Measurements from ENCODE around the gene RAB35. TPM values are rescaled to one million over a fixed set of nuclear protein-coding genes. Genes with fewer than 3 reads are reported as not detected.

The RAB35 gene
- total RNA-seq, 1 experiment from 2014 or later = 57.1 TPM

- CTCF ChIA-PET = no interaction called here
- POLR2A ChIA-PET = no interaction called here
- BruUV-seq (replicated peaks) = no TSS peak
Observed at GRCh38 chr12:120130011-120130410, 13.5 kb upstream of the RAB35 start.

GRCh38 chr12:120126635-120127005, 10.1 kb upstream of the RAB35 start:
- no peak overlapping the region for H3K4me3 ChIP-seq (replicated peaks in 1 of 2; ENCODE audit: low read depth in 1 of 2, low read length in 2 of 2)
- no peaks in the 10 kb centered on the region for H3K9me3 ChIP-seq (ENCODE audit: control insufficient read depth in 1 of 2, insufficient read depth in 1 of 2, low read depth in 1 of 2, low read length in 2 of 2)
- no peaks in the 10 kb centered on the region for H3K79me2 ChIP-seq (ENCODE audit: insufficient read depth, low read length)
- TF ChIP-seq JUND (IDR thresholded peaks at IDR 0.05) (no peak), SIN3A (IDR thresholded peaks at IDR 0.05; ENCODE audit: low read depth) (no peak), ZFX (IDR thresholded peaks at IDR 0.05) (no peak), CTCF (IDR thresholded peaks at IDR 0.05 in 2 of 3, conservative IDR thresholded peaks at IDR 0.05 in 1 of 3; ENCODE audit: borderline replicate concordance in 1 of 3, insufficient read depth in 1 of 3, low read depth in 2 of 3, low read length in 2 of 3) (no peak), EZH2 (IDR thresholded peaks at IDR 0.05) (no peak), SRF (IDR thresholded peaks at IDR 0.05; ENCODE audit: low read depth) (no peak), SP1 (IDR thresholded peaks at IDR 0.05; ENCODE audit: low read depth) (no peak), ELF1 (IDR thresholded peaks at IDR 0.05; ENCODE audit: borderline replicate concordance, low read depth) (no peak), TCF7L2 (IDR thresholded peaks at IDR 0.05; ENCODE audit: borderline replicate concordance, extremely low read depth, insufficient read depth, insufficient read length) (no peak), CBX3 (IDR thresholded peaks at IDR 0.05; ENCODE audit: low read depth) (no peak), MAX (IDR thresholded peaks at IDR 0.05) (no peak)
- POLR2A ChIA-PET = no interaction called here
- no peak overlapping the region for H3K27ac ChIP-seq (ENCODE audit: low read depth, low read length)
- H3K36me3 ChIP-seq (ENCODE audit: control insufficient read depth in 1 of 2, insufficient read depth in 2 of 2, low read length in 2 of 2) = peaks cover 36 to 45% of the 10 kb centered on the region in 2 experiments
- no peaks in the 10 kb centered on the region; the same call in 1 of the 2 replicates for H4K20me1 ChIP-seq (ENCODE audit: insufficient read depth)
- no peak overlapping the region for H3K9ac ChIP-seq (ENCODE audit: low read length)
- DNase-seq (ENCODE audit: low read depth, low spot score) = no peak
- H3K4me1 ChIP-seq (ENCODE audit: control insufficient read depth in 1 of 2, insufficient read depth in 2 of 2, low read length in 2 of 2) = no peaks in the 10 kb centered on the region
- no peak overlapping the region for H2AFZ ChIP-seq (ENCODE audit: low read depth, low read length, poor library complexity, severe bottlenecking)
- no peaks in the 10 kb centered on the region for H3K9me2 ChIP-seq (ENCODE audit: insufficient read depth)
- intact Hi-C loops (cut with micrococcal nuclease) = no loop called here
- BruUV-seq (replicated peaks) = no TSS peak
- CTCF ChIA-PET = interaction anchor here (1.4 kb wide), 1 partner anchor 39 kb away, joined by 3 read pairs; no protein-coding TSS in a partner anchor
- H3K27me3 ChIP-seq (ENCODE audit: insufficient read depth, low read length) = no peaks in the 10 kb centered on the region
- no peak for ATAC-seq
- RAD21 ChIA-PET (ENCODE audit: low non-redundant PET in 1 of 2, low total read pairs in 2 of 2, uncharacterized antibody in 2 of 2, unreplicated experiment in 2 of 2) = no interaction called here
- H3K4me2 ChIP-seq (ENCODE audit: low read length) = no peak overlapping the region

More at GRCh38 chr12:120130011-120130410, 13.5 kb upstream of the RAB35 start:
- Histone ChIP-seq H3K4me1 (ENCODE audit: control insufficient read depth in 1 of 2, insufficient read depth in 2 of 2, low read length in 2 of 2) (no peaks in the 10 kb centered on the region), H2AFZ (ENCODE audit: low read depth, low read length, poor library complexity, severe bottlenecking) (no peak overlapping the region), H4K20me1 (ENCODE audit: insufficient read depth) (no peaks in the 10 kb centered on the region; the same call in 1 of the 2 replicates), H3K79me2 (ENCODE audit: insufficient read depth, low read length) (no peaks in the 10 kb centered on the region), H3K4me2 (ENCODE audit: low read length) (no peak overlapping the region), H3K36me3 (ENCODE audit: control insufficient read depth in 1 of 2, insufficient read depth in 2 of 2, low read length in 2 of 2) (peaks cover 68 to 78% of the 10 kb centered on the region in 2 experiments), H3K9me3 (ENCODE audit: control insufficient read depth in 1 of 2, insufficient read depth in 1 of 2, low read depth in 1 of 2, low read length in 2 of 2) (no peaks in the 10 kb centered on the region), H3K27me3 (ENCODE audit: insufficient read depth, low read length) (no peaks in the 10 kb centered on the region), H3K27ac (ENCODE audit: low read depth, low read length) (no peak overlapping the region), H3K4me3 (replicated peaks in 1 of 2; ENCODE audit: low read depth in 1 of 2, low read length in 2 of 2) (no peak overlapping the region), H3K9me2 (ENCODE audit: insufficient read depth) (no peaks in the 10 kb centered on the region), H3K9ac (ENCODE audit: low read length) (no peak overlapping the region)
- RAD21 ChIA-PET (ENCODE audit: low non-redundant PET in 1 of 2, low total read pairs in 2 of 2, uncharacterized antibody in 2 of 2, unreplicated experiment in 2 of 2) = no interaction called here
- TF ChIP-seq FOSL1 (IDR thresholded peaks at IDR 0.05; ENCODE audit: low read depth) (no peak), ZNF274 (IDR thresholded peaks at IDR 0.05; ENCODE audit: low read depth, low read length) (no peak), CEBPB (IDR thresholded peaks at IDR 0.05; ENCODE audit: low read depth) (no peak), CTCF (IDR thresholded peaks at IDR 0.05 in 2 of 3, conservative IDR thresholded peaks at IDR 0.05 in 1 of 3; ENCODE audit: borderline replicate concordance in 1 of 3, insufficient read depth in 1 of 3, low read depth in 2 of 3, low read length in 2 of 3) (no peak), EZH2phosphoT487 (IDR thresholded peaks at IDR 0.05; ENCODE audit: borderline replicate concordance) (no peak), POLR2AphosphoS5 (IDR thresholded peaks at IDR 0.05; ENCODE audit: low read depth, low read length) (no peak)
- ATAC-seq (no peak), DNase-seq (ENCODE audit: low read depth, low spot score) (no peak)
- intact Hi-C loops (cut with micrococcal nuclease) = no loop called here
